Measurements from ENCODE around the gene PLEKHS1.
"Not testable (repeated sequence)": the region's sequence is repeated elsewhere in the genome, so short reads cannot be mapped to it uniquely, and the experiment has no call there.

Gene PLEKHS1

DNA sequence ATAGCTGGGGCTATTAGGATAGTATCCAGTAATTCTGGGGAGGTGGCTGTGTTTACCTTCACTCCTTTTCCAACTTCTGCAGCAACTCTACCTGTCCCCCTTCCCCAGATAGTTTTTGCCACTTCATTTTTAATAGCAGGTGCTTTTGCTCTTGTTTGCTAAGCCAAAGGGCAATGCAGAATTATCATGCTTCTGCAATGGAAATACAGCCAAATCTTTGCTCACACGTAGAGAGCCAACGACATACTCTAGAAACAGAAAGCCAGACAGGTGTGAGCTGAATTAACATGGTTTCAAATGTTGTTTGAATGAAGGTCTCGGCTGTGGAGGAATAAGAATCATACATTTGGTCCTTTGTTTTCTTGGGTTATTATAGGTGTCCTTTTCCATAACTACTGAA, 14.4 kb downstream of the PLEKHS1 start:
- Mint-ChIP-seq H3K4me3 (no peak overlapping the region), H3K4me1 (no peaks in the 10 kb centered on the region), H3K9me3 (peaks cover 14% of the 10 kb centered on the region), H3K27me3 (ENCODE audit: low read depth) (peaks cover 12% of the 10 kb centered on the region), H3K27ac (no peak overlapping the region), H3K36me3 (ENCODE audit: low read depth) (peaks cover 3% of the 10 kb centered on the region)
- TF ChIP-seq, protein P1, sequence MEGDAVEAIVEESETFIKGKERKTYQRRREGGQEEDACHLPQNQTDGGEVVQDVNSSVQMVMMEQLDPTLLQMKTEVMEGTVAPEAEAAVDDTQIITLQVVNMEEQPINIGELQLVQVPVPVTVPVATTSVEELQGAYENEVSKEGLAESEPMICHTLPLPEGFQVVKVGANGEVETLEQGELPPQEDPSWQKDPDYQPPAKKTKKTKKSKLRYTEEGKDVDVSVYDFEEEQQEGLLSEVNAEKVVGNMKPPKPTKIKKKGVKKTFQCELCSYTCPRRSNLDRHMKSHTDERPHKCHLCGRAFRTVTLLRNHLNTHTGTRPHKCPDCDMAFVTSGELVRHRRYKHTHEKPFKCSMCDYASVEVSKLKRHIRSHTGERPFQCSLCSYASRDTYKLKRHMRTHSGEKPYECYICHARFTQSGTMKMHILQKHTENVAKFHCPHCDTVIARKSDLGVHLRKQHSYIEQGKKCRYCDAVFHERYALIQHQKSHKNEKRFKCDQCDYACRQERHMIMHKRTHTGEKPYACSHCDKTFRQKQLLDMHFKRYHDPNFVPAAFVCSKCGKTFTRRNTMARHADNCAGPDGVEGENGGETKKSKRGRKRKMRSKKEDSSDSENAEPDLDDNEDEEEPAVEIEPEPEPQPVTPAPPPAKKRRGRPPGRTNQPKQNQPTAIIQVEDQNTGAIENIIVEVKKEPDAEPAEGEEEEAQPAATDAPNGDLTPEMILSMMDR (IDR thresholded peaks at IDR 0.05; ENCODE audit: unreplicated experiment in 3 of 3) = no peak

DNA sequence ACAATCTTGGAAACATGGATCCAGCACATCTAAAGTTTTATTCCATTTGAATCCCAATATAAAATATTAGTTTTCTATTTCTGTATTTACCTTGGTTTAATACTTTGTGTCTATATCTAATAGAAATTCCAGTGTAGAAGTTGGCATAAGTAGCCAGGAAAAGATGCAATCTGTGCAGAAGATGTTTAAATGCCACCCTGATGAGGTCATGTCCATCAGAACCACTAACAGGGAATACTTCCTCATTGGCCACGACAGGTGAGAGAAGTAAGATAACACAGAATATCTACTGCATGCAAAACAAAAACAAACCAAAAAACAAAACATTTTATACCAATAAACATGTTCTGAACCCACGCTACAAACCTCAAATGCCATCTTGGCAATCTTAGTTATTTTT, 15.7 kb downstream of the PLEKHS1 start:
- Mint-ChIP-seq H3K36me3 (ENCODE audit: low read depth) (peaks cover 3% of the 10 kb centered on the region), H3K4me1 (no peaks in the 10 kb centered on the region), H3K27me3 (ENCODE audit: low read depth) (peaks cover 19% of the 10 kb centered on the region), H3K27ac (no peak overlapping the region), H3K9me3 (peaks cover 14% of the 10 kb centered on the region), H3K4me3 (no peak overlapping the region)
- TF ChIP-seq, protein P1 (IDR thresholded peaks at IDR 0.05; ENCODE audit: unreplicated experiment in 3 of 3) = no peak

DNA sequence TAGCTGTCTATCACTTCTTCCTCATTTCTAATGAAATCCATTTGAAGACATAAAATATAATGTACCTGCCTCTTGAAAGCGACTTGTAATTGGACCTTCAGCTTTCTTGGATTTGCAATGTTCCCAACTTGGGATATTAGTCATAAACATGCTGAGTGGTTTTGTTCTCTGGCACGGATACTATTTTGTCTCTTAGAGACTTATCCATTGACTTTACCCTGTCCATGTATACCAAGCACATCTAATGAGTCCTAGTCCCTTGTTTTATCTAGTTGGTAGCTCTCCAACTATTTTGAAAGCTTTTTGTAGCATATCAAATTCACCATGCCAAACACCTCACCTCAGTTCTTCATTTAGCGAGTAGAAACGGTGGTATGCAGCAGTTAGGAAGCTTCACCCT, 18.9 kb downstream of the PLEKHS1 start:
- H3K4me1 Mint-ChIP-seq = no peaks in the 10 kb centered on the region
- H3K9me3 Mint-ChIP-seq = no peaks in the 10 kb centered on the region
- no peaks in the 10 kb centered on the region for H3K36me3 Mint-ChIP-seq (ENCODE audit: low read depth)
- TF ChIP-seq, protein P1 (IDR thresholded peaks at IDR 0.05; ENCODE audit: unreplicated experiment in 3 of 3) = no peak
- H3K4me3 Mint-ChIP-seq = no peak overlapping the region
- H3K27ac Mint-ChIP-seq = no peak overlapping the region
- peaks cover 25% of the 10 kb centered on the region for H3K27me3 Mint-ChIP-seq (ENCODE audit: low read depth)

DNA sequence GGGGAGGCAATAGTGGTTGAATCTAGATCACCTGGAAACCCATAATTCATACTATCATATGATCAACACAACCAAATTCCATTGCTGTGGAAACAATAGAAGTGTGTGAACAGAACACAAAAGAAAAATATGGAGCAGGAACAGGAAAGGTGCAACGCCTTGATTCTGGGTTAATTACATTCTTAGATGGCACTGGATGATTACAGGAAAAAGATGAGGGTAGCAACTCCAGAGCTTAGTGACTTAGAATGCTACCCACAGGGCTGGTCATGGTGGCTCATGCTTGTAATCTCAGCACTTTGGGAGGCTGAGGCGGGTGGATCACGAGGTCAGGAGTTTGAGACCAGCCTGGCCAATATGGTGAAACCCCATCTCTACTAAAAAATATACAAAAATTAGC, 19.6 kb downstream of the PLEKHS1 start:
- H3K9me3 Mint-ChIP-seq; H3K36me3 Mint-ChIP-seq (ENCODE audit: low read depth); H3K4me3 Mint-ChIP-seq; H3K4me1 Mint-ChIP-seq; H3K27ac Mint-ChIP-seq: not testable (repeated sequence)
- H3K27me3 Mint-ChIP-seq (ENCODE audit: low read depth) = peaks cover 25% of the 10 kb centered on the region

DNA sequence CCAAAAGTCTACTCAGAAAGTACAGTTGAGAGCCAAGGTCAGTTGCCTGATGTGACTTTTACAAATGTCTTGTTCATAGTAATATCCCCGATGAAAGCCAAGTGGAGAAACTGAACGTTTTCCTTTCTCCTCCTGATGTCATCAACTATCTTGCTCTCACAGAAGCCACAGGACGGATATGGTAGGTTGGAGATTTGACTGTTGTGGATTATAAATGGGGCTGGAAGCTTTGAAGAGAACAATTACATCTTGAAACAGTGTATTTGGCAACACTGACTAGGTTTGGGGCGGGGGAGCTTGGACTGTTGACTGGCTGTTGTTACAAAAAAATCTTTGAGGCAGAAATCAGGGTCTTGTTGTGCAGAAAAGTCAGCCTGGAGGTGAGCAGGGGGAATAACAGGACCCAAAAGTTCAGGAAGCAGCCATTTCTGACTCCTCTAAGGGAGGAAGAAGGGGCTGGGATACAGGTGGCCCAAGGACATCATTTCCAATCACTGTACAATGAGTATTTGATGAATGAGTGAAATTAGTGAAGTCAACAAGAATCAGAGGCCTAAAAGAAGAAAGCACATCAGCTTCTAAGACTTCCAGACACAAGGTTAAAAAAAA, 24.3 kb downstream of the PLEKHS1 start:
- TF ChIP-seq, protein P1 (IDR thresholded peaks at IDR 0.05; ENCODE audit: unreplicated experiment in 3 of 3) = no peak
- Mint-ChIP-seq H3K4me3 (no peak overlapping the region), H3K9me3 (no peaks in the 10 kb centered on the region), H3K27ac (no peak overlapping the region), H3K27me3 (ENCODE audit: low read depth) (peaks cover 25% of the 10 kb centered on the region), H3K36me3 (ENCODE audit: low read depth) (no peaks in the 10 kb centered on the region), H3K4me1 (no peaks in the 10 kb centered on the region)

DNA sequence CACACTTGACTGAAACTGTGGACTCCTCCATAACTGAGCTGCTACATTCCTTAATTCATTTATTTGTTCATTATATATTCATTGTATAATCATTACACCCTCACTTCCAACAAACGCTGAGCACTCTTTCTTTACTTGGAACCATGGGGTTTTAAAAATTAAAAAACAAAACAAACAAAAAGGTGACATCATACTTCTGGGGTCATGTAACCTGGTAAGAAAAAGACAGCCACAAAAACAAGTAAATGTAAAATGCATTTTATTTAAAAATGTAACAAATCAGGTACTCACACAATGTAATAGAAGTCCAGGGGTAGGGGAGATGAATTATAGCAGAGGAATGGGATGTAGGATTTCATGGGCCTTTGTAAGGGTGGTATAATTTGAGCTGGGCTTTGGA, 25.1 kb downstream of the PLEKHS1 start:
- H3K36me3 Mint-ChIP-seq (ENCODE audit: low read depth) = no peaks in the 10 kb centered on the region
- H3K4me1 Mint-ChIP-seq = no peaks in the 10 kb centered on the region
- no peaks in the 10 kb centered on the region for H3K9me3 Mint-ChIP-seq
- TF ChIP-seq, protein P1 (IDR thresholded peaks at IDR 0.05; ENCODE audit: unreplicated experiment in 3 of 3) = no peak
- H3K27ac Mint-ChIP-seq = no peak overlapping the region
- no peak overlapping the region for H3K4me3 Mint-ChIP-seq
- H3K27me3 Mint-ChIP-seq (ENCODE audit: low read depth) = peaks cover 24% of the 10 kb centered on the region
